ENCODE measurements around the gene SEMA5B.

Gene SEMA5B

GRCh38 chr3:123071581-123071980 lies 44.0 kb upstream of the SEMA5B start:
- H3K9me3 ChIP-seq (ENCODE audit: insufficient read depth, low read length) = no peaks in the 10 kb centered on the region
- H3K79me2 ChIP-seq (ENCODE audit: insufficient read depth, low read length) = peaks cover 35% of the 10 kb centered on the region
- H4K20me1 ChIP-seq (ENCODE audit: low read depth, low read length) = peaks cover 9% of the 10 kb centered on the region; the same call in 1 of the 2 replicates
- no peaks in the 10 kb centered on the region for H3K27me3 ChIP-seq (ENCODE audit: low read length)
- H3K27ac ChIP-seq (ENCODE audit: low read depth, low read length) = no peak overlapping the region
- no peaks in the 10 kb centered on the region for H3K9me2 ChIP-seq (replicated peaks; ENCODE audit: insufficient read depth, low read length)
- no peak overlapping the region for H3K4me2 ChIP-seq (ENCODE audit: low read depth, low read length, poor library complexity, severe bottlenecking)
- H3K4me3 ChIP-seq (ENCODE audit: insufficient read depth, low read length, poor library complexity, severe bottlenecking) = no peak overlapping the region
- TF ChIP-seq CTCF (IDR thresholded peaks at IDR 0.05; ENCODE audit: insufficient read depth, low read length, poor library complexity, severe bottlenecking) (no peak), EZH2phosphoT487 (conservative IDR thresholded peaks at IDR 0.05; ENCODE audit: low read length) (no peak)
- no peaks in the 10 kb centered on the region for H3K36me3 ChIP-seq (ENCODE audit: low read length)
- no peak overlapping the region for H2AFZ ChIP-seq (ENCODE audit: low read depth, low read length, severe bottlenecking)
- H3K9ac ChIP-seq (ENCODE audit: low read length) = no peak overlapping the region
- no peaks in the 10 kb centered on the region for H3F3A ChIP-seq (ENCODE audit: insufficient read depth)

- Histone ChIP-seq H3K27me3 (ENCODE audit: low read length) (no peaks in the 10 kb centered on the region), H3F3A (ENCODE audit: insufficient read depth) (no peaks in the 10 kb centered on the region), H3K4me2 (ENCODE audit: low read depth, low read length, poor library complexity, severe bottlenecking) (no peak overlapping the region), H2AFZ (ENCODE audit: low read depth, low read length, severe bottlenecking) (no peak overlapping the region), H4K20me1 (ENCODE audit: low read depth, low read length) (peaks cover 9% of the 10 kb centered on the region; the same call in 1 of the 2 replicates), H3K79me2 (ENCODE audit: insufficient read depth, low read length) (peaks cover 35% of the 10 kb centered on the region), H3K9me2 (replicated peaks; ENCODE audit: insufficient read depth, low read length) (no peaks in the 10 kb centered on the region), H3K9ac (ENCODE audit: low read length) (no peak overlapping the region), H3K9me3 (ENCODE audit: insufficient read depth, low read length) (no peaks in the 10 kb centered on the region), H3K4me3 (ENCODE audit: insufficient read depth, low read length, poor library complexity, severe bottlenecking) (no peak overlapping the region), H3K27ac (ENCODE audit: low read depth, low read length) (no peak overlapping the region), H3K36me3 (ENCODE audit: low read length) (no peaks in the 10 kb centered on the region)
- TF ChIP-seq EZH2phosphoT487 (conservative IDR thresholded peaks at IDR 0.05; ENCODE audit: low read length) = no peak
- no peak for TF ChIP-seq CTCF (IDR thresholded peaks at IDR 0.05; ENCODE audit: insufficient read depth, low read length, poor library complexity, severe bottlenecking)
Observed at GRCh38 chr3:123071146-123071545, 43.6 kb upstream of the SEMA5B start.

GRCh38 chr3:123070510-123070909 lies 42.9 kb upstream of the SEMA5B start:
- no peaks in the 10 kb centered on the region for H3K9me2 ChIP-seq (replicated peaks; ENCODE audit: insufficient read depth, low read length)
- no peak for TF ChIP-seq EZH2phosphoT487 (conservative IDR thresholded peaks at IDR 0.05; ENCODE audit: low read length)
- no peak for TF ChIP-seq CTCF (IDR thresholded peaks at IDR 0.05; ENCODE audit: insufficient read depth, low read length, poor library complexity, severe bottlenecking)
- no peak overlapping the region for H2AFZ ChIP-seq (ENCODE audit: low read depth, low read length, severe bottlenecking)
- H3K9me3 ChIP-seq (ENCODE audit: insufficient read depth, low read length) = no peaks in the 10 kb centered on the region
- H4K20me1 ChIP-seq (ENCODE audit: low read depth, low read length) = peaks cover 9% of the 10 kb centered on the region; the same call in 1 of the 2 replicates
- no peaks in the 10 kb centered on the region for H3K36me3 ChIP-seq (ENCODE audit: low read length)
- H3F3A ChIP-seq (ENCODE audit: insufficient read depth) = no peaks in the 10 kb centered on the region
- H3K27ac ChIP-seq (ENCODE audit: low read depth, low read length) = no peak overlapping the region
- H3K9ac ChIP-seq (ENCODE audit: low read length) = no peak overlapping the region
- peaks cover 35% of the 10 kb centered on the region for H3K79me2 ChIP-seq (ENCODE audit: insufficient read depth, low read length)
- H3K27me3 ChIP-seq (ENCODE audit: low read length) = no peaks in the 10 kb centered on the region
- H3K4me2 ChIP-seq (ENCODE audit: low read depth, low read length, poor library complexity, severe bottlenecking) = no peak overlapping the region
- no peak overlapping the region for H3K4me3 ChIP-seq (ENCODE audit: insufficient read depth, low read length, poor library complexity, severe bottlenecking)
